Tibial nerve (tissue), 4 donors: Measurements from ENCODE around the gene KRT72. TPM values are rescaled to one million over a fixed set of nuclear protein-coding genes. Genes with fewer than 3 reads are reported as not detected.
"Not testable (repeated sequence)": the region's sequence is repeated elsewhere in the genome, so short reads cannot be mapped to it uniquely, and the experiment has no call there.

Source experiments
- DNase-seq, 2 donors: peaks; one replicate each; pipeline ENCODE4 v3.0.0-alpha.2; 2019; ENCODE audit warnings: low spot score in 2 of 2
- H3K27ac ChIP-seq, 4 donors: fragments of 200-600 bp; sonication (generic) in 3 of 4; one replicate each; pipeline ENCODE4 v1.5.1; 2017 to 2019; ENCODE audit warnings: mild to moderate bottlenecking in 1 of 4
- H3K27me3 ChIP-seq, 2 donors: fragments of 200-600 bp; sonication (generic) in 1 of 2; one replicate each; pipeline versions ENCODE4 v1.5.1 to v1.6.0; 2017 to 2019
- H3K36me3 ChIP-seq, 3 donors: fragments of 200-600 bp; sonication (generic); one replicate each; pipeline ENCODE4 v1.5.1; 2018 to 2019
- H3K4me1 ChIP-seq, 4 donors: fragments of 200-600 bp; sonication (generic) in 3 of 4; one replicate each; pipeline ENCODE4 v1.5.1; 2017 to 2019
- H3K4me3 ChIP-seq, 4 donors: fragments of 200-600 bp; sonication (generic) in 3 of 4; one replicate each; pipeline ENCODE4 v1.5.1; 2017 to 2019; ENCODE audit warnings: mild to moderate bottlenecking in 1 of 4, moderate library complexity in 1 of 4
- H3K9me3 ChIP-seq, 4 donors: fragments of 200-600 bp; sonication (generic) in 3 of 4; one replicate each; pipeline ENCODE4 v1.5.1; 2017 to 2019
- EP300 ChIP-seq, 2 donors: sonication (generic); formaldehyde crosslinking; IDR thresholded peaks; one replicate each; pipeline ENCODE4 v1.6.1; 2017; ENCODE audit warnings: antibody characterized with exemption in 2 of 2, mild to moderate bottlenecking in 1 of 2
- POLR2A ChIP-seq, 2 donors: fragments of 450-650 bp; IDR thresholded peaks; one replicate each; pipeline ENCODE4 v1.6.1; 2017; ENCODE audit warnings: antibody characterized with exemption in 2 of 2, mild to moderate bottlenecking in 2 of 2, moderate library complexity in 2 of 2
- WGBS, 2 donors: methylation state at CpG; one replicate each; pipeline ENCODE4 v1.1.5; 2018; 5-methylcytosine and 5-hydroxymethylcytosine counted together
- total RNA-seq, 4 donors: library from RNA; depleted of rRNA; stranded (reverse); fragments of >200 nt; gene quantifications; one replicate each; pipeline ENCODE4 v1.1.0, GENCODE V29; 2016
- TF ChIP-seq, protein P1 (sequence below), 5 experiments: fragments of 200-600 bp in 3 of 5; fragments of 450-650 bp in 2 of 5; sonication (generic) in 3 of 5; IDR thresholded peaks; one replicate each; pipeline ENCODE4 v1.5.1; 2016 to 2019; ENCODE audit warnings: antibody characterized with exemption in 5 of 5, mild to moderate bottlenecking in 3 of 5, moderate library complexity in 2 of 5

KRT72 gene
- total RNA-seq, 4 donors from 2014 or later: not detected

DNA sequence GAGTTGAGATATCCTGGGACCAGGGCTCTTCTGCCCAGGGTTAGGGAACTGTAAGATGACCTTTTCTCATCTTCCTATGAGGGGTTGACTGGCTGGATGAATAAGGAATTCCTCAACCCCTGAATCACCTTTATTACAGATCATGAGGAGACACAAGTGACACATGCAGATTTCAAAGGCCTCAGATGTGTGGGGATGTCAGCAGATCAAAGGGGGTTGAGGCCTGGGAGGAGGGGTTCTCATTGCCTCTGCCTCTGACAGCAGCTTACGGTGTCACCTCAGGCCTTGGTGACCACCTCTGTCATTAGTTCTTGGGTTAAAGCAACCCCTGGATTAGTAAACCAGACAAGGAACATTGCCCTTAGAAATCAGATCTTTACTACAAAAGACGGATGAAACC is 2.1 kb upstream of the KRT72 start:
- peaks cover 0 to 36% of the 10 kb centered on the region in 2 donors for H3K27me3 ChIP-seq
- 61 to 71% methylated on average over 2 of the region's 2 CpGs for WGBS, 2 donors
- no peaks in the 10 kb centered on the region for H3K9me3 ChIP-seq
- H3K27ac ChIP-seq: no peak overlapping the region
- TF ChIP-seq EP300 (IDR thresholded peaks at IDR 0.05) (no peak), POLR2A (IDR thresholded peaks at IDR 0.05) (no peak)
- TF ChIP-seq, protein P1, sequence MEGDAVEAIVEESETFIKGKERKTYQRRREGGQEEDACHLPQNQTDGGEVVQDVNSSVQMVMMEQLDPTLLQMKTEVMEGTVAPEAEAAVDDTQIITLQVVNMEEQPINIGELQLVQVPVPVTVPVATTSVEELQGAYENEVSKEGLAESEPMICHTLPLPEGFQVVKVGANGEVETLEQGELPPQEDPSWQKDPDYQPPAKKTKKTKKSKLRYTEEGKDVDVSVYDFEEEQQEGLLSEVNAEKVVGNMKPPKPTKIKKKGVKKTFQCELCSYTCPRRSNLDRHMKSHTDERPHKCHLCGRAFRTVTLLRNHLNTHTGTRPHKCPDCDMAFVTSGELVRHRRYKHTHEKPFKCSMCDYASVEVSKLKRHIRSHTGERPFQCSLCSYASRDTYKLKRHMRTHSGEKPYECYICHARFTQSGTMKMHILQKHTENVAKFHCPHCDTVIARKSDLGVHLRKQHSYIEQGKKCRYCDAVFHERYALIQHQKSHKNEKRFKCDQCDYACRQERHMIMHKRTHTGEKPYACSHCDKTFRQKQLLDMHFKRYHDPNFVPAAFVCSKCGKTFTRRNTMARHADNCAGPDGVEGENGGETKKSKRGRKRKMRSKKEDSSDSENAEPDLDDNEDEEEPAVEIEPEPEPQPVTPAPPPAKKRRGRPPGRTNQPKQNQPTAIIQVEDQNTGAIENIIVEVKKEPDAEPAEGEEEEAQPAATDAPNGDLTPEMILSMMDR (IDR thresholded peaks at IDR 0.05): no peak
- no peak overlapping the region for H3K4me3 ChIP-seq
- H3K4me1 ChIP-seq: peaks cover 0 to 5% (median 0%) of the 10 kb centered on the region in 4 donors
- no peak for DNase-seq
- no peaks in the 10 kb centered on the region for H3K36me3 ChIP-seq

DNA sequence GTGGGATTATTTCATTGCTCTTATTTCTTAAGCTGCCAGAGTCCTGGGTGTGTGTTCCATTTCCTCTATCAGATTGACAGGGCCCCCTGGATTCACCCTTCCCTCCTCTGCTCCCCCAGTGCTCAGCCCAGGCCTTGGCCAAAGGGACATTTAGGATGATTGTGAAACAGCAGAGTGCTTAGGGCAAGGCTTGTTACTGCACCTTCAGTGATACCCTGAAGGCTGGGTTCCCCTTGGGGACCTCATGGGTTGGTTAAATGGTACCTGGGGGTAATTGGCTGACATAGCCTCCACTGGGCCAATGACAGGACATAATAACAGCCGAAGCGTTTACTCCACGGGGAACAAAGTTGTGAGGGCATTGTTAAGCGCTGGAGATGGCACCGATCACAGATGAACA is 1.3 kb upstream of the KRT72 start:
- peaks cover 0 to 5% (median 0%) of the 10 kb centered on the region in 4 donors for H3K4me1 ChIP-seq
- TF ChIP-seq, protein P1 (IDR thresholded peaks at IDR 0.05): no peak
- TF ChIP-seq POLR2A (IDR thresholded peaks at IDR 0.05) (no peak), EP300 (IDR thresholded peaks at IDR 0.05) (no peak)
- no peaks in the 10 kb centered on the region for H3K9me3 ChIP-seq
- no peak overlapping the region for H3K4me3 ChIP-seq
- no peaks in the 10 kb centered on the region for H3K36me3 ChIP-seq
- no peak overlapping the region for H3K27ac ChIP-seq
- WGBS, 2 donors: 84 to 88% methylated on average over 5 of the region's 5 CpGs
- peaks cover 0 to 33% of the 10 kb centered on the region in 2 donors for H3K27me3 ChIP-seq
- DNase-seq: no peak

DNA sequence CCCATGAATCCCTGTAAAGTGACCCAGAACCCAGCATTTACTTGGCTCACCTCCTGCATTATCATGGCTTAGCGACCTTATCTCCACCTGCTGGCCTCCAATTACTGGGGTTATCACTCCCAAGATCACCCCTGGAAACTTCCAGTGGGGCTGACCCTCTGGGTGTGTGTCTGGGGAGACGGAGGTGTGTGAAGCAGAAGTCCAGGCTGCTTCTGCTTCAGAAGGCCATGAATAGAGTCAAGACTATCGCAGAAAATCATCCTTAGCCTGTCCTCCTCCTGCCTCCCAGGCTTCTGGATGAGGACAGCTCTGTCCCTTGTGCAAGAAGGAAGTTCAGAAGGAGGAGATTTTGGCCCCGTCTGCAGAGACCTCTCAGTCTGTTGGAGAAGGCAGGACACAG is 408 bp upstream of the KRT72 start:
- H3K27ac ChIP-seq: no peak overlapping the region
- no peak overlapping the region for H3K4me3 ChIP-seq
- peaks cover 0 to 5% (median 0%) of the 10 kb centered on the region in 4 donors for H3K4me1 ChIP-seq
- TF ChIP-seq POLR2A (IDR thresholded peaks at IDR 0.05) (no peak), EP300 (IDR thresholded peaks at IDR 0.05) (no peak)
- TF ChIP-seq, protein P1 (IDR thresholded peaks at IDR 0.05): no peak
- no peak for DNase-seq
- H3K9me3 ChIP-seq: no peaks in the 10 kb centered on the region
- no peaks in the 10 kb centered on the region for H3K36me3 ChIP-seq
- WGBS, 2 donors: 65 to 67% methylated on average over 4 of the region's 4 CpGs
- peaks cover 0 to 37% of the 10 kb centered on the region in 2 donors for H3K27me3 ChIP-seq

DNA sequence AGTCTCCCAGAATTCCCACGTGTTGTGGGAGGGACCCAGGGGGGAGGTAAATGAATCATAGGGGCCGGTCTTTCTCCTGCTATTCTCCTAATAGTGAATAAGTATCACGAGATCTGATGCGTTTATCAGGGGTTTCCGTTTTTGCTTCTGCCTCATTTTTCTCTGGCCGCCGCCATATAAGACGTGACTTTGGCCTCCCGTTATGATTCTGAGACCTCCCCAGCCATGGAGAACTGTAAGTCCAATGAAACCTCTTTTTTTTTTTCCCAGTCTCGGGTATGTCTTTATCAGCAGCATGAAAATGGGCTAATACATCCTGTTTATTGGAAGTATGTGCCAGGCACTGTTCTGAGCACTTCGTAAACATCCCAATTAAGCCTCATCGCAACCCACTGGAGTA is 788 bp downstream of the KRT72 start:
- DNase-seq: no peak

DNA sequence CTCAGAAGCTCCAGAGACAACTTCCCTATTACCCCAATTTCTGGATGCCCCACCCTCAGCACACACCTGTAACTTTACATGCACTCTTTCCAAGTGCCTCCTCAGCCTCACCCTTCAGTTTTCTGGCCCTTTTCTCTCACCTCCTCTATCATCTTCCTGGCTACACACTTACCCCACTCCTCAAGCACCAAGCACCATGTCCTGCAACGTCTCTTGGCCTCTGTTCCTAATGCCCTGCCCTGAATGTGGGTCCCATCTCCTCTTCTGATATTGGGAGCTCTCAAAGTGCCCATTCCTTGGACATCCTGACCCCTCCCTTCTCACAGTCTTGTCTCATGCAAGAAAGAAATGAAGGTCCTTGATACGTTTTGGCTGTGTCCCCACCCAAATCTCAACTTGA is 1.2 kb downstream of the KRT72 start:
- no peaks in the 10 kb centered on the region for H3K9me3 ChIP-seq
- peaks cover 0 to 40% of the 10 kb centered on the region in 2 donors for H3K27me3 ChIP-seq
- peaks cover 0 to 5% (median 0%) of the 10 kb centered on the region in 4 donors for H3K4me1 ChIP-seq
- DNase-seq: no peak
- no peak overlapping the region for H3K4me3 ChIP-seq
- 63 to 64% methylated on average over 2 of the region's 2 CpGs for WGBS, 2 donors
- no peak for TF ChIP-seq POLR2A (IDR thresholded peaks at IDR 0.05)
- H3K36me3 ChIP-seq: no peaks in the 10 kb centered on the region
- no peak overlapping the region for H3K27ac ChIP-seq

More for the DNA sequence above, 788 bp downstream of the KRT72 start:
- no peaks in the 10 kb centered on the region for H3K36me3 ChIP-seq
- no peak overlapping the region for H3K4me3 ChIP-seq
- H3K4me1 ChIP-seq: peaks cover 0 to 5% (median 0%) of the 10 kb centered on the region in 4 donors
- TF ChIP-seq POLR2A (IDR thresholded peaks at IDR 0.05): no peak
- no peak for TF ChIP-seq EP300 (IDR thresholded peaks at IDR 0.05)
- TF ChIP-seq, protein P1 (IDR thresholded peaks at IDR 0.05): no peak
- peaks cover 0 to 40% of the 10 kb centered on the region in 2 donors for H3K27me3 ChIP-seq
- WGBS, 2 donors: 84 to 92% methylated on average over 12 of the region's 12 CpGs
- H3K27ac ChIP-seq: no peak overlapping the region
- no peaks in the 10 kb centered on the region for H3K9me3 ChIP-seq

DNA sequence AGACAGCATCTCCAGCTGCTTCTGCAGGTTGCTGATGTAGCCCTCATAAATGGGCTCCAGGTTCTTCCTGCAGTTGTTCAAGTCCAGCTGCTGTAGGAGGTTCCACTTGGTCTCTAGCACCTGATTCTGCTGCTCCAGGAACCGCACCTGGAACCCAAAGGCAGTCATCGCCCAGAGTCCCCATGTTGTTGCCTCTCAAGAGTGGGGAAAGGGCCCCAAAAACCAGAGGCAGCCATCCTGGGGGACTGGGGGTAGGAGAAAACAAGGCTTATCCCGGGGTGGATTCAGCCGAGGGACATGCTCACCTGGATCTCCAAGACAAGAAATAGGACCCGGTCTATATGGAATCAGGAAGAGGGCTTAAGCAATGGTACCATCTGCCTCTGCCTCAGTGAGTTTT is 2.3 kb downstream of the KRT72 start:
- TF ChIP-seq EP300 (IDR thresholded peaks at IDR 0.05) (no peak), POLR2A (IDR thresholded peaks at IDR 0.05) (no peak)
- TF ChIP-seq, protein P1 (IDR thresholded peaks at IDR 0.05): no peak
- H3K36me3 ChIP-seq: no peaks in the 10 kb centered on the region
- peaks cover 0 to 40% of the 10 kb centered on the region in 2 donors for H3K27me3 ChIP-seq
- no peak overlapping the region for H3K4me3 ChIP-seq
- no peak overlapping the region for H3K27ac ChIP-seq
- WGBS, 2 donors: 88 to 90% methylated on average over 5 of the region's 5 CpGs
- no peaks in the 10 kb centered on the region for H3K9me3 ChIP-seq
- H3K4me1 ChIP-seq: peaks cover 0 to 5% (median 0%) of the 10 kb centered on the region in 4 donors
- DNase-seq: no peak

DNA sequence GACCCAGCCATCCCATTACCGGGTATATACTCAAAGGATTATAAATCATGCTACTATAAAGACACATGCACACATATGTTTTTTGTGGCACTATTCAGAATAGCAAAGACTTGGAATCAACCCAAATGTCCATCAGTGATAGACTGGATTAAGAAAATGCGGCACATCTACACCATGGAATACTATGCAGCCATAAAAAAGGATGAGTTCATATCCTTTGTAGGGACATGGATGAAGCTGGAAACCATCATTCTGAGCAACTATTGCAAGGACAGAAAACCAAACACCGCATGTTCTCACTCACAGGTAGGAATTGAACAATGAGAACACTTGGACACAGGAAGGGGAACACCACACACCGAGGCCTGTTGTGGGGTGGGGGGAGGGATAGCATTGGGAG is 7.0 kb downstream of the KRT72 start:
- not testable (repeated sequence) for H3K36me3 ChIP-seq, DNase-seq, H3K27ac ChIP-seq, H3K4me3 ChIP-seq, H3K27me3 ChIP-seq, H3K9me3 ChIP-seq, H3K4me1 ChIP-seq
- 81 to 95% methylated on average over 4 of the region's 4 CpGs for WGBS, 2 donors
